ENCODE data around the gene SIGLEC1. TPM values are rescaled to one million over a fixed set of nuclear protein-coding genes. Genes with fewer than 3 reads are reported as not detected.
A peak's percentile ranks its signal among the peaks of the same experiment; 100 is the strongest.

SIGLEC1 gene
- total and polyA plus RNA-seq, 12 donors: 1.3 to 22.4 (median 2.8) TPM

DNA sequence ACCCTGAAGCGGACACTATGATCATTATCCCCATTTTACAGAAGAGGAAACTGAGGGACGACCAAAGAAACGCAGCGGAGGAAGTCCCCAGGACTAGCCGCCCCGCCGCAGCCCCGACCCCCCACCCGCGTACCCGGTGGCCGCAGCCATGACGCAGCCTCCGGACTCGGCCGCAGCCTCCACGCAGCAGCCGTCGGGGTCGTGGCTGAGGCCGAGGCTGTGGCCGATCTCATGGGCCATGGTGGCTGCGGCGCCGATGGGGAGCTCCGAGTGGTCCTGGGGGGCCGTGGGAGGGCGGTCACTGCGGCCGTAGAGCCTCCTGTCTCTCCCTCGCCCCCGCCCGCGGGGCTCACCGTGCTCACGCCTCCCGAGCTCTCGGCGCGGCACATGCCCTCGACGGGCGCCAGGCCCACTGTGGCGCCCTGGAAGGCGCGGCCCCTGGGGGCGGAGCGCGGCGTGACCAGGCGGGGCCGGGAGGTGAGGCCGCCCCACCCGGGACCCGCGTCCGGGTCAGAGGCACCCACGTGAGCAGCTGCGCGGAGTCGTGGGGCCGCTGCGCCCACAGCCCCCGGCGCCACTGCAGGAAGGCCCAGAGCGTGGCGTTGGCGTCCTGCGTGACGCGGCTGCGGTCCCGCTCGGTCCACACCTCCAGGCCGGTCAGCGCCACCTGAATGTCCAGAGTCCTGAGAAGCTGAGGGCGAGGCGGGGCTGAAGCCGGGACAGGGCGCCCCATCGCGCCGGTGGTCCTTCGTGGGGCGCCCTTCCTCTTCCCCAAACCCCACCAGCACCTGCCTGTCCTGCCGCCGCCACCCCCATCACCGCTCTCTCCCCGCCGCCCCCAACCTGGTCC, 39.0 kb downstream of the SIGLEC1 start:
- no peaks in the 10 kb centered on the region for H3K9me3 ChIP-seq
- intact Hi-C loops (cut with DNase I): loop anchor here in 7 of 10 donors (10.0 kb wide), 4 partner anchors 81 to 411 kb away; no protein-coding TSS in a partner anchor
- H3K27ac ChIP-seq: no peak overlapping the region
- ATAC-seq (no peak), DNase-seq (no peak)
- WGBS, 2 donors: 45 to 48% methylated on average over 85 to 90 of the region's 90 CpGs
- TF ChIP-seq, protein P1, sequence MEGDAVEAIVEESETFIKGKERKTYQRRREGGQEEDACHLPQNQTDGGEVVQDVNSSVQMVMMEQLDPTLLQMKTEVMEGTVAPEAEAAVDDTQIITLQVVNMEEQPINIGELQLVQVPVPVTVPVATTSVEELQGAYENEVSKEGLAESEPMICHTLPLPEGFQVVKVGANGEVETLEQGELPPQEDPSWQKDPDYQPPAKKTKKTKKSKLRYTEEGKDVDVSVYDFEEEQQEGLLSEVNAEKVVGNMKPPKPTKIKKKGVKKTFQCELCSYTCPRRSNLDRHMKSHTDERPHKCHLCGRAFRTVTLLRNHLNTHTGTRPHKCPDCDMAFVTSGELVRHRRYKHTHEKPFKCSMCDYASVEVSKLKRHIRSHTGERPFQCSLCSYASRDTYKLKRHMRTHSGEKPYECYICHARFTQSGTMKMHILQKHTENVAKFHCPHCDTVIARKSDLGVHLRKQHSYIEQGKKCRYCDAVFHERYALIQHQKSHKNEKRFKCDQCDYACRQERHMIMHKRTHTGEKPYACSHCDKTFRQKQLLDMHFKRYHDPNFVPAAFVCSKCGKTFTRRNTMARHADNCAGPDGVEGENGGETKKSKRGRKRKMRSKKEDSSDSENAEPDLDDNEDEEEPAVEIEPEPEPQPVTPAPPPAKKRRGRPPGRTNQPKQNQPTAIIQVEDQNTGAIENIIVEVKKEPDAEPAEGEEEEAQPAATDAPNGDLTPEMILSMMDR (IDR thresholded peaks at IDR 0.05): no peak
- H3K27me3 ChIP-seq: peaks cover 22 to 65% (median 53%) of the 10 kb centered on the region in 7 donors
- H3K4me1 ChIP-seq: peaks cover 9 to 30% (median 22%) of the 10 kb centered on the region in 9 donors
- H3K4me3 ChIP-seq: no peak overlapping the region
- peaks cover 0 to 8% (median 0%) of the 10 kb centered on the region in 9 donors for H3K36me3 ChIP-seq

DNA sequence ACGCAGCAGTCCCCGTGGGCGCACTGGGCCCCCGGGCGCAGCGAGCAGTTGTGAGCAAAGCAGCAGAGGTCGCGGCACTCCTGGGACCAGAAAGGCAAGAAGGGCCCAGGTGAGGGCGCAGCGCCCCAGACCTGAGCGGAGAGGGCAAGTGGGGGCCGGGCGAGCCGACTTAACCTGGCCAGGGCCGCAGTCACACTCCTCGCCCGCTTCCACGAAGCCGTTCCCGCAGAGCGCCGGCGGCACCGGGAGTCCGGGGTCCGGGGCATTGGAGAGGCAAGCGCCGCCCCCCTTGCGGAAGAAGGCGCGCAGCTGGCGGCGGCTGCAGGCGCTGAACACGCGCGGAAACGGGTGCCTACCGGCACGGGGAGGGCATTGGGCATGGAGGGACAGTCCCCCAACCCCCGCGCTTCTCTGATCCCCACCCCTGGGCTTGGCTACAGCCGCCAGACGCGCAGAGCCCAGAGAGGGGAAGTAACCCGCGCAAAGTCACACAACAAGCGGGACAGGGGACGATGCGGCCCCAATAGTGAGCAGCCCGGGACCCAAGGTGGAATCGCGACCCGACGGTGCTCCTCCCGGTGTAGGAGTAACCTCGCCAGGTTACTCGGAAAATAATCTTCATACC, 39.7 kb downstream of the SIGLEC1 start:
- no peak overlapping the region for H3K27ac ChIP-seq
- no peak for DNase-seq
- intact Hi-C loops (cut with DNase I): loop anchor here in 7 of 10 donors (10.0 kb wide), 4 partner anchors 82 to 412 kb away; no protein-coding TSS in a partner anchor
- peaks cover 6 to 23% (median 16%) of the 10 kb centered on the region in 9 donors for H3K4me1 ChIP-seq
- no peak for ATAC-seq
- peak overlapping the region in 6 of 10 donors; percentile 11 to 20 (median 13) for H3K4me3 ChIP-seq
- H3K9me3 ChIP-seq: no peaks in the 10 kb centered on the region
- peaks cover 22 to 65% (median 53%) of the 10 kb centered on the region in 7 donors for H3K27me3 ChIP-seq
- peaks cover 0 to 8% (median 0%) of the 10 kb centered on the region in 9 donors for H3K36me3 ChIP-seq
- TF ChIP-seq, protein P1 (IDR thresholded peaks at IDR 0.05): no peak
- WGBS, 2 donors: 19 to 23% methylated on average over 58 of the region's 58 CpGs

DNA sequence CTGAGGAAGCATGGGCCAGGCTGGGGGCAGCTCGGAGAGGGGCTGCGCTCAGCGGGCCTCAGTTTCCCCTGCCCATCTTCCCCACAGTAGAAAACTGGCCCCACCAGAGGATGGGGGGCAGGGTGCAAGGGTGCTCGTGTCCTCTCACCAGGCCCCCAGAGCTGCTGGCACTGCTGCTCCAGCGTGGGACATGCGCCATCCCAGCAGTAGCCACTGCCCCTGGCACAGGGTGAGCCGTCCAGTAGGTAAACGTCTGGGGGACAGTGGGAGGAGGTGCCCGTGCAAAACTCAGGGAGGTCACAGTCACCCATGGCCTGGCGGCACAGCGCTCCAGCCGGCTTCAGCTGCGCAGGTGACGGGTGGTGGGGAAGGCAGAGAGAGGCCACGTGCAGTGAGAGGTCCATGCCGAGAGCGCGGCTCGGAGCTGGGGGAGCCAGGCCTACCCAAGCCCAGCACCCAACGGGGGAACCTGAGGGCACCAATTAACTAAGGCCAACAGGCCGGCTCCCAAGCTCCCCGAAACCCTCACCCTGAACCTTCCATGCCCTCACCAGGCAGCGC, 40.3 kb downstream of the SIGLEC1 start:
- intact Hi-C loops (cut with DNase I): loop anchor here in 7 of 10 donors (10.0 kb wide), 4 partner anchors 83 to 413 kb away; no protein-coding TSS in a partner anchor
- TF ChIP-seq, protein P1 (IDR thresholded peaks at IDR 0.05): no peak
- ATAC-seq: no peak
- H3K4me3 ChIP-seq: peak overlapping the region in 2 of 10 donors; percentile 11 to 12
- H3K27me3 ChIP-seq: peaks cover 22 to 65% (median 53%) of the 10 kb centered on the region in 7 donors
- no peak for DNase-seq
- H3K36me3 ChIP-seq: peaks cover 0 to 8% (median 0%) of the 10 kb centered on the region in 9 donors
- no peaks in the 10 kb centered on the region for H3K9me3 ChIP-seq
- 49% methylated on average over 23 of the region's 23 CpGs for WGBS, 2 donors
- peaks cover 4 to 17% (median 10%) of the 10 kb centered on the region in 9 donors for H3K4me1 ChIP-seq
- H3K27ac ChIP-seq: no peak overlapping the region

DNA sequence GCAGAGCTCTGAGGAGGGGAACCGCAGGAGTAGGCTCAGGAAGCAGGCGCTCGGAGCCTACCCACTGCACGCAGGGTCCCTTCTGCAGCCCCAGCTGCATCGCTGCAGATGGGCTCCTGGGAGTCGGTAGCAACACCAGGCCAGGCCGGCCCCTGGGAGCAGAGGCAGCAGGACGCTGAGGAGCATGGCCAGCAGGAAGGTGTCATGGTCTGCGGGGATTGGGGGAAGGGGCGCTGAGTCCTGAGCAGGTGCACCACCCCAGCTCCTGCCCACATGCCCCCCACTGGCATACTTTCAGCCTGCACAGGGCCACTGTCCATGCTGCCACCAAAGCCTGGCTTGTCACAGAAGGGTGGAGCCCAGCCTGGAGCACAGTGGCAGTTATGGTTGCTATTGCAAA, 41.5 kb downstream of the SIGLEC1 start:
- Histone ChIP-seq H3K27me3 (peaks cover 22 to 59% (median 52%) of the 10 kb centered on the region in 7 donors), H3K9me3 (no peaks in the 10 kb centered on the region), H3K4me1 (peaks cover 0 to 13% (median 6%) of the 10 kb centered on the region in 9 donors), H3K27ac (no peak overlapping the region), H3K36me3 (peaks cover 0 to 8% (median 0%) of the 10 kb centered on the region in 9 donors), H3K4me3 (no peak overlapping the region)
- WGBS, 2 donors: 81 to 84% methylated on average over 10 of the region's 10 CpGs
- ATAC-seq (no peak), DNase-seq (no peak)
- intact Hi-C loops (cut with DNase I): loop anchor here in 7 of 10 donors (10.0 kb wide), 4 partner anchors 84 to 414 kb away; no protein-coding TSS in a partner anchor
- TF ChIP-seq, protein P1 (IDR thresholded peaks at IDR 0.05): no peak
